Neural cell (in vitro differentiated cells): Measurements from ENCODE around the gene SMCR8. TPM values are rescaled to one million over a fixed set of nuclear protein-coding genes. Genes with fewer than 3 reads are reported as not detected.
A peak's percentile ranks its signal among the peaks of the same experiment; 100 is the strongest.

Experiments used
- H2AFZ ChIP-seq: fragments of 200-600, 300-800 bp; sonication (generic), shearing (Covaris generic); 2 replicates; pipeline ENCODE4 v1.6.0; 2014; ENCODE audit warnings: low read depth, mild to moderate bottlenecking, antibody characterized with exemption, low read length, moderate library complexity
- H3F3A ChIP-seq: fragments of 200-600 bp; shearing (Covaris generic); 2 replicates; pipeline ENCODE4 v1.6.1; 2016; ENCODE audit warnings: mild to moderate bottlenecking, moderate library complexity, mixed read lengths, antibody characterized with exemption, low read length; ENCODE audit not compliant: insufficient read depth, poor library complexity, severe bottlenecking
- H3K27ac ChIP-seq: fragments of 200-600, 300-800 bp; sonication (generic), shearing (Covaris generic); 2 replicates; pipeline ENCODE4 v1.5.1; 2014; ENCODE audit warnings: mild to moderate bottlenecking, low read length, moderate library complexity
- H3K27me3 ChIP-seq: fragments of 300-800, 200-600 bp; sonication (generic), shearing (Covaris generic); 2 replicates; pipeline ENCODE4 v1.6.0; 2014; ENCODE audit warnings: mild to moderate bottlenecking, low read depth, low read length, moderate library complexity; ENCODE audit not compliant: insufficient read depth
- H3K36me3 ChIP-seq: fragments of 300-800, 200-600 bp; sonication (generic), shearing (Covaris generic); 2 replicates; pipeline ENCODE4 v1.5.1; 2014; ENCODE audit warnings: mild to moderate bottlenecking, antibody characterized with exemption, low read length, moderate library complexity; ENCODE audit not compliant: insufficient read depth
- H3K4me2 ChIP-seq: fragments of 300-800, 200-600 bp; sonication (generic), shearing (Covaris generic); 2 replicates; pipeline ENCODE4 v1.6.0; 2014; ENCODE audit warnings: mild to moderate bottlenecking, low read length
- H3K4me3 ChIP-seq: fragments of 300-800, 200-600 bp; sonication (generic), shearing (Covaris generic); 2 replicates; pipeline ENCODE4 v1.5.1; 2014; ENCODE audit warnings: mild to moderate bottlenecking, low read length, moderate library complexity
- H3K79me2 ChIP-seq: fragments of 200-600 bp; shearing (Covaris generic); replicated peaks from 2 replicates; pipeline ENCODE4 v1.6.0; 2014; ENCODE audit warnings: mild to moderate bottlenecking, low read length, moderate library complexity; ENCODE audit not compliant: insufficient read depth
- H3K9ac ChIP-seq: fragments of 300-800, 200-600 bp; sonication (generic), shearing (Covaris generic); 2 replicates; pipeline ENCODE4 v1.6.1; 2016; ENCODE audit warnings: mild to moderate bottlenecking, low read length, mixed read lengths
- H3K9me2 ChIP-seq: fragments of 200-600 bp; shearing (Covaris generic); 2 replicates; pipeline ENCODE4 v1.6.1; 2016; ENCODE audit warnings: mild to moderate bottlenecking, low read length, mixed read lengths; ENCODE audit not compliant: insufficient read depth
- H3K9me3 ChIP-seq: fragments of 200-600, 300-800 bp; sonication (generic), shearing (Covaris generic); 2 replicates; pipeline ENCODE4 v1.6.1; 2016; ENCODE audit warnings: mild to moderate bottlenecking, mixed run types, low read length, moderate library complexity, mixed read lengths
- H4K20me1 ChIP-seq: fragments of 200-600 bp; shearing (Covaris generic); 2 replicates; pipeline ENCODE4 v1.6.1; 2016; ENCODE audit warnings: mild to moderate bottlenecking, mixed run types; ENCODE audit not compliant: insufficient read depth
- CTCF ChIP-seq: fragments of 450-650 bp; IDR thresholded peaks from 2 replicates; pipeline ENCODE4 v1.5.1; 2014; ENCODE audit warnings: antibody characterized with exemption, mild to moderate bottlenecking, moderate library complexity; ENCODE audit not compliant: poor library complexity, severe bottlenecking
- EP300 ChIP-seq: fragments of 450-650 bp; conservative IDR thresholded peaks from 2 replicates; pipeline ENCODE4 v1.6.1; 2014; ENCODE audit warnings: antibody characterized with exemption, mild to moderate bottlenecking, moderate library complexity; ENCODE audit not compliant: poor library complexity, severe bottlenecking
- EZH2 ChIP-seq: fragments of 200-600, 300-800 bp; shearing (Covaris generic), sonication (generic); IDR thresholded peaks from 2 replicates; pipeline ENCODE4 v1.6.1; 2014; ENCODE audit warnings: antibody characterized with exemption, low read length, borderline replicate concordance, mild to moderate bottlenecking; ENCODE audit not compliant: insufficient read depth, poor library complexity, severe bottlenecking
- MXI1 ChIP-seq: fragments of 450-650 bp; conservative IDR thresholded peaks from 2 replicates; pipeline ENCODE4 v1.6.1; 2014; ENCODE audit warnings: antibody characterized with exemption, mild to moderate bottlenecking; ENCODE audit not compliant: poor library complexity, severe bottlenecking
- POLR2AphosphoS5 ChIP-seq: IDR thresholded peaks from 2 replicates; pipeline ENCODE4 v1.6.1; 2012
- RAD21 ChIP-seq: fragments of 450-650 bp; conservative IDR thresholded peaks from 2 replicates; pipeline ENCODE4 v1.6.1; 2014; ENCODE audit warnings: antibody characterized with exemption, mild to moderate bottlenecking, moderate library complexity
- REST ChIP-seq: IDR thresholded peaks from 2 replicates; pipeline ENCODE4 v1.6.1; 2012; ENCODE audit warnings: borderline replicate concordance
- SMC3 ChIP-seq: fragments of 450-650 bp; conservative IDR thresholded peaks from 2 replicates; pipeline ENCODE4 v1.6.1; 2014; ENCODE audit warnings: antibody characterized with exemption, mild to moderate bottlenecking, moderate library complexity; ENCODE audit not compliant: poor library complexity
- TAF1 ChIP-seq: IDR thresholded peaks from 2 replicates; pipeline ENCODE4 v1.6.1; 2012; ENCODE audit warnings: low read depth
- polyA minus RNA-seq: library from RNA; depleted of rRNA, polyadenylated mRNA; stranded (reverse); fragments of >200 nt; gene quantifications from 2 replicates; pipeline ENCODE4 v1.2.3, GENCODE V29; 2014
- polyA plus RNA-seq: library from polyadenylated mRNA; depleted of rRNA; stranded (reverse); fragments of >200 nt; gene quantifications from 2 replicates; pipeline ENCODE4 v1.2.3, GENCODE V29; 2014

The SMCR8 gene
- 4.3 and 6.9 TPM in 2 replicates for polyA plus RNA-seq
- polyA minus RNA-seq, result 19.4 and 23.4 TPM in 2 replicates

GRCh38 chr17:18314731-18315561 is at the start of gene SMCR8, which contains the start of gene TOP3A:
TSS of gene SMCR8 (plus strand) at chr17:18315293. CDS start at chr17:18315790, 497 bp downstream.
TSS of gene TOP3A (minus strand) at chr17:18314994. CDS start at chr17:18314778, 216 bp downstream.
- peak within 1 kb of the TSS; percentile 76 for H3K9ac ChIP-seq
- no peaks in the 10 kb centered on the region for H3K9me2 ChIP-seq
- H3K79me2 ChIP-seq, result peaks cover 62% of the 10 kb centered on the region
- H3K27me3 ChIP-seq, result no peaks in the 10 kb centered on the region
- peak within 1 kb of the TSS; percentile 99 for H3K4me3 ChIP-seq
- H3K4me2 ChIP-seq, result peak within 1 kb of the TSS; percentile 60
- TF ChIP-seq EP300 (peak; percentile 42), EZH2 (no peak), CTCF (no peak), SMC3 (peak; percentile 52), MXI1 (peak; percentile 95), RAD21 (peak; percentile 47), TAF1 (peak; percentile 49), POLR2AphosphoS5 (peak; percentile 78), REST (peak; percentile 84)
- no peaks in the 10 kb centered on the region for H3K36me3 ChIP-seq
- H3K27ac ChIP-seq, result peak within 1 kb of the TSS; percentile 73
- H4K20me1 ChIP-seq, result no peaks in the 10 kb centered on the region
- peaks cover 4% of the 10 kb centered on the region for H3F3A ChIP-seq
- H2AFZ ChIP-seq, result peak within 1 kb of the TSS; percentile 69
- H3K9me3 ChIP-seq, result no peaks in the 10 kb centered on the region

- no peaks in the 10 kb centered on the region for H3K36me3 ChIP-seq
- H3K9ac ChIP-seq, result no peak overlapping the region
- TF ChIP-seq EP300, result no peak
- no peak overlapping the region for H2AFZ ChIP-seq
- H3K79me2 ChIP-seq, result no peaks in the 10 kb centered on the region
- no peaks in the 10 kb centered on the region for H3K9me2 ChIP-seq
- no peak overlapping the region for H3K4me2 ChIP-seq
- no peaks in the 10 kb centered on the region for H4K20me1 ChIP-seq
- H3K4me3 ChIP-seq, result no peak overlapping the region
- H3K27me3 ChIP-seq, result no peaks in the 10 kb centered on the region
- no peaks in the 10 kb centered on the region for H3K9me3 ChIP-seq
- no peaks in the 10 kb centered on the region for H3F3A ChIP-seq
- no peak overlapping the region for H3K27ac ChIP-seq
Observed at GRCh38 chr17:18267366-18267765, 47.7 kb upstream of the SMCR8 start.
